Femur (tissue), 1 donor: ENCODE results near the gene PLA2G6.
"Not testable (repeated sequence)": the region's sequence is repeated elsewhere in the genome, so short reads cannot be mapped to it uniquely, and the experiment has no call there.

Experiments used
- DNase-seq: peaks from one replicate; pipeline ENCODE4 v3.0.0-alpha.2; 2017

PLA2G6 gene

GRCh38 chr22:38126928-38127668, 54.5 kb downstream of the PLA2G6 start:
- DNase-seq = peak; percentile 26

GRCh38 chr22:38125751-38126201, 55.9 kb downstream of the PLA2G6 start:
- peak; percentile 12 for DNase-seq

- DNase-seq = no peak
These were observed 56.5 kb downstream of the PLA2G6 start for GRCh38 chr22:38125038-38125610.

- DNase-seq = peak; percentile 10
These were observed 57.2 kb downstream of the PLA2G6 start for GRCh38 chr22:38124236-38124974.

- DNase-seq = peak; percentile 8
These were observed 59.0 kb downstream of the PLA2G6 start for GRCh38 chr22:38122616-38123015.

GRCh38 chr22:38120359-38121110, 61.1 kb downstream of the PLA2G6 start:
- DNase-seq = peak; percentile 13

- not testable (repeated sequence) for DNase-seq
These were observed 62.9 kb downstream of the PLA2G6 start for GRCh38 chr22:38118747-38119146.

GRCh38 chr22:38118182-38118581, 63.4 kb downstream of the PLA2G6 start:
- no peak for DNase-seq

- DNase-seq = not testable (repeated sequence)
These were observed 64.1 kb downstream of the PLA2G6 start for GRCh38 chr22:38117556-38117955.

GRCh38 chr22:38115423-38116205, 66.0 kb downstream of the PLA2G6 start:
- DNase-seq = peak; percentile 15

- peak; percentile 90 for DNase-seq
These were observed 66.9 kb downstream of the PLA2G6 start for GRCh38 chr22:38114484-38115398.

- DNase-seq = no peak
These were observed 69.2 kb downstream of the PLA2G6 start for GRCh38 chr22:38112381-38112780.

GRCh38 chr22:38111925-38112355, 69.7 kb downstream of the PLA2G6 start:
- peak; percentile 24 for DNase-seq

- peak; percentile 41 for DNase-seq
These were observed 70.5 kb downstream of the PLA2G6 start for GRCh38 chr22:38110863-38111852.

- DNase-seq = peak; percentile 12
These were observed 71.4 kb downstream of the PLA2G6 start, which contains the start of gene BAIAP2L2 for GRCh38 chr22:38110008-38110862. TSS of gene BAIAP2L2 (minus strand) at chr22:38110684. CDS start at chr22:38110525, 159 bp downstream.

GRCh38 chr22:38109371-38110001, 72.1 kb downstream of the PLA2G6 start:
- DNase-seq = peak; percentile 26

- DNase-seq = peak; percentile 17
These were observed 72.9 kb downstream of the PLA2G6 start for GRCh38 chr22:38108561-38109319.
